Esophagus squamous epithelium (tissue), 5 donors: ENCODE data around the gene TIMM23. TPM values are rescaled to one million over a fixed set of nuclear protein-coding genes. Genes with fewer than 3 reads are reported as not detected.
"Not testable (repeated sequence)": the region's sequence is repeated elsewhere in the genome, so short reads cannot be mapped to it uniquely, and the experiment has no call there.

Source experiments
- DNase-seq: peaks from one replicate; lab custom pipeline; 2025; lab: John Stamatoyannopoulos, UW
- H3K27ac ChIP-seq, 4 donors: fragments of 200-600 bp; sonication (generic); one replicate each; pipeline ENCODE4 v1.5.1; 2016 to 2019; ENCODE audit warnings: mild to moderate bottlenecking in 1 of 4
- H3K27me3 ChIP-seq, 4 donors: fragments of 200-600 bp; sonication (generic); 1 replicate in 3 of 4; 2 replicates in 1 of 4; pipeline versions ENCODE4 v1.5.1 to v1.6.0; 2017 to 2021; ENCODE audit warnings: antibody characterized with exemption in 1 of 4
- H3K36me3 ChIP-seq, 3 donors: fragments of 200-600 bp; sonication (generic); one replicate each; pipeline ENCODE4 v1.5.1; 2016 to 2019
- H3K4me1 ChIP-seq, 3 donors: fragments of 200-600 bp; sonication (generic); one replicate each; pipeline ENCODE4 v1.5.1; 2017 to 2019
- H3K4me3 ChIP-seq, 4 donors: fragments of 200-600 bp; sonication (generic); 1 replicate in 3 of 4; 2 replicates in 1 of 4; pipeline ENCODE4 v1.5.1; 2016 to 2019; ENCODE audit warnings: mild to moderate bottlenecking in 2 of 4, moderate library complexity in 1 of 4
- H3K9me3 ChIP-seq, 3 donors: fragments of 200-600 bp; sonication (generic); one replicate each; pipeline ENCODE4 v1.5.1; 2016 to 2019
- POLR2A ChIP-seq, 4 donors: fragments of 450-650 bp; IDR thresholded peaks; one replicate each; pipeline ENCODE4 v1.6.1; 2017; ENCODE audit warnings: antibody characterized with exemption in 4 of 4, mild to moderate bottlenecking in 4 of 4, moderate library complexity in 3 of 4
- WGBS, 2 donors: methylation state at CpG; one replicate each; pipeline ENCODE4 v1.1.5; 2018; 5-methylcytosine and 5-hydroxymethylcytosine counted together
- intact Hi-C: fragments of 100-400 bp; cut with DNase I; formaldehyde crosslinking; loops from one replicate; pipeline ENCODE4 v1.15.0; 2022
- total RNA-seq, 4 donors: library from RNA; depleted of rRNA; stranded (reverse); fragments of >200 nt; gene quantifications; one replicate each; pipeline ENCODE4 v1.1.0, GENCODE V29; 2016
- donor health status: DM: yes; HTN: yes; CAD: no.

The TIMM23 gene, protein sequence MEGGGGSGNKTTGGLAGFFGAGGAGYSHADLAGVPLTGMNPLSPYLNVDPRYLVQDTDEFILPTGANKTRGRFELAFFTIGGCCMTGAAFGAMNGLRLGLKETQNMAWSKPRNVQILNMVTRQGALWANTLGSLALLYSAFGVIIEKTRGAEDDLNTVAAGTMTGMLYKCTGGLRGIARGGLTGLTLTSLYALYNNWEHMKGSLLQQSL
- total RNA-seq, result 10 to 100 TPM; 43.1 to 80.5 (median 54.6) TPM

DNA sequence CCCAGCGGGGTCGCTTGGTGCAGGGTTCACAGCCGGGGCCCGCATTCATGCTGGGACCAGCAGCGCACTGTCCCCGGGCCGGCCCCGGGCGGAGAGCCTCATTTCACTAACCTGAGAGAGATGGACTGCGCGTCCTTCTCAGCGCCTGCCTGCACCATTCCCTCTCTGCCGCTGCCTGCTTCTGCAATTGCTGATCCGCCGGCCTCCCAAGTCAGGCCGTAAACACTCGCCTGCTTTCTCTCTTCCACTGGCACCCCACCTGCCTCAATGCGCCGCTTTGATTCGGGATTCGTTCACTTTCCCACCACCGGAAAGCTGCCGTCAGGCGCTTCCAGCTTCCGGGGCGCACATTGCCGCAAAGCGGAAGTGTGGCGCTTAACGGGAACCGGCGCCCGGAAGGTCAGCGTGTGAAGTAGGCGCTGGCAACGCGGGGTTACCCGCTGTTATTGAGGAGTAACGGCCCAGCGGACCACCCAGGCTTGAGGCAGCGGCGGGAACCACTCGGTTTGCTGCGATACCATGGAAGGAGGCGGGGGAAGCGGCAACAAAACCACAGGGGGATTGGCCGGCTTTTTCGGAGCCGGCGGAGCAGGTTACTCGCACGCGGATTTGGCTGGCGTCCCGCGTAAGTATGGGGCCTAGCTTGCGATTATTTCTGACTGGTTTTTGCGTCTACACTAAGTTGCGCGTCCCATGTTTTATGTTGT is at the start of gene TIMM23:
TIMM23 (plus strand) TSS at position 384 of the 707 bp plus-strand sequence; CDS start at position 520, 136 bp downstream.
- peak within 1 kb of the TSS; percentile 70 to 84 (median 78) for H3K27ac ChIP-seq
- WGBS, 2 donors, result 1% methylated on average over 15 to 40 of the region's 60 CpGs
- peak within 1 kb of the TSS; percentile 64 to 81 (median 74) for H3K4me3 ChIP-seq
- H3K27me3 ChIP-seq, intact Hi-C loops, H3K9me3 ChIP-seq: not testable (repeated sequence)
- peak; percentile 7 for DNase-seq
- TF ChIP-seq POLR2A (IDR thresholded peaks at IDR 0.05), result peak in 2 of 4 donors; percentile 25 to 49
- H3K36me3 ChIP-seq, result peaks cover 0 to 13% (median 0%) of the 10 kb centered on the region in 3 donors
- peaks cover 0 to 32% (median 15%) of the 10 kb centered on the region in 3 donors for H3K4me1 ChIP-seq

DNA sequence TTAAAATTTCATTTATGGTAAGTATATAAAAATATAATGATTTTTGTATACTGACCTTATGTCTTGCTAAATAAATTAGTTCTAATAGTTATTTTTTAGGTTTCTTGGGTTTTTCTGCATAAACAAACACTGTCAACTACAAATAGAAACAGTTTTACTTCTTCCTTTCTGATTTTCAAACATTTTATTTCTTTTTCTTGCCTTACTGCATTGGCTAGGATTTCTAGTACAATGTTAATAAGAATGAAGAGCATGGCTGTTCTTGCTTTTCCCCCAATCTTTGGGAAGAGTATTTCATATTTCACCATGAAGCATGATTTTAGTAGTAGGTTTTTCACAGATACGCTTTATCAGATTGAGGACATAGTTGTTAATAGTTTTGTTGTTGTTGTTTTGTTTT is 45.5 kb upstream of the TIMM23 start:
- H3K27me3 ChIP-seq, H3K27ac ChIP-seq, DNase-seq, H3K36me3 ChIP-seq, H3K4me1 ChIP-seq, H3K4me3 ChIP-seq, H3K9me3 ChIP-seq, intact Hi-C loops: not testable (repeated sequence)
- WGBS, 2 donors, result 100% methylated on average over 1 of the region's 1 CpG

- peaks cover 0 to 23% (median 0%) of the 10 kb centered on the region in 3 donors for H3K36me3 ChIP-seq
- intact Hi-C loops, H3K27ac ChIP-seq, H3K9me3 ChIP-seq, H3K4me1 ChIP-seq, H3K27me3 ChIP-seq, DNase-seq, H3K4me3 ChIP-seq: not testable (repeated sequence)
- 79 to 84% methylated on average over 4 of the region's 4 CpGs for WGBS, 2 donors
Measured at GRCh38 chr10:45931305-45931704, 41.0 kb upstream of the TIMM23 start.

DNA sequence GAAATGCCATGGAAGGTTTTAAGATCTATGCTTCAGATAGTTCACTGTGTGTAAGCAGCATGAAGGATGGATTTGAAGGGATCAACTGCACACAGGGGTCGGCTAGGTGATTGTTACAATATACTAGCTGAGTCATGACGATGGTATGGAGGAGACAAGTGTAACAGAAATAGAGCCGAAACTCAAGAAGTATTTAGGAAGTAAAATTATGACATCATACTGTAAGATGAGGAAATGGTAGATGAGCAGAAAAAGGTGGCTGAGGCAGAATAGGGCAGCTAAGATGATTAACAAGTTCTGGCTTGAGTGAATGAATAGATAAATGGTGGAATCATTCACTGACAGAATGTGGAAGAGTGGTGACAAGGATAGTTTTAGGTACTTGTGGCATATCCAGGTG is 37.5 kb upstream of the TIMM23 start:
- H3K9me3 ChIP-seq, DNase-seq, H3K27me3 ChIP-seq, H3K4me3 ChIP-seq, intact Hi-C loops, H3K27ac ChIP-seq, H3K4me1 ChIP-seq: not testable (repeated sequence)
- peaks cover 0 to 19% (median 0%) of the 10 kb centered on the region in 3 donors for H3K36me3 ChIP-seq
- 78 to 100% methylated on average over 2 to 3 of the region's 3 CpGs for WGBS, 2 donors

DNA sequence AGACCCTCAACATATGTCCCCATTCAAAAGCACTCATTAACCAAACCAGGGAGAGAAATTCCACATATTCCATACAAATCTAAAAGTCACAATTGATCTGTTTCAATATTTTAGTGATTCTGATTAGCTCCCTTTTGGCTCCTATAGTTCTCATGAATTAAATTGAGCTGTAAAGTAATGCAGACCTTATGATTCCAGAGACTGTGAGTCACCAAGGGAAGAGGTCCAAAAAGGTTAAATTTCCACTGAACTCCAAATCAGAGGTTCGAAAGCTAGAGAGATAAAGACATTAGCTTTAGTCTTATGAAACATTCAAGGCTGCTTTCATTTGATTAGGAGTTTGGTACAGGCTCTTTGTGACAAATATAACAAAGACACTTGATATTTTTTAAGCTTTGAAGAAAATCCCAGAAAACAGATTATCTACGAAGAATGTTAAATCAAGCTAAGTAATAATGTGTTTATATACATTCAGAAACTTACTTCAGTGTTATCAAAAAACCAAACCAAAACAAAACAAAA is 33.1 kb upstream of the TIMM23 start:
- H3K4me3 ChIP-seq, H3K27me3 ChIP-seq, intact Hi-C loops, H3K27ac ChIP-seq, H3K4me1 ChIP-seq, DNase-seq, H3K9me3 ChIP-seq: not testable (repeated sequence)
- WGBS, 2 donors, result 91 to 94% methylated on average over 2 of the region's 2 CpGs
- H3K36me3 ChIP-seq, result peaks cover 0 to 16% (median 0%) of the 10 kb centered on the region in 3 donors

- H3K27me3 ChIP-seq, intact Hi-C loops, H3K4me1 ChIP-seq, H3K4me3 ChIP-seq, DNase-seq, H3K9me3 ChIP-seq, H3K27ac ChIP-seq: not testable (repeated sequence)
- no CpG with 5 or more reads among the region's 1 CpG for WGBS, 2 donors
- peaks cover 0 to 24% (median 0%) of the 10 kb centered on the region in 3 donors for H3K36me3 ChIP-seq
Measured at GRCh38 chr10:45941196-45941595, 31.1 kb upstream of the TIMM23 start.

DNA sequence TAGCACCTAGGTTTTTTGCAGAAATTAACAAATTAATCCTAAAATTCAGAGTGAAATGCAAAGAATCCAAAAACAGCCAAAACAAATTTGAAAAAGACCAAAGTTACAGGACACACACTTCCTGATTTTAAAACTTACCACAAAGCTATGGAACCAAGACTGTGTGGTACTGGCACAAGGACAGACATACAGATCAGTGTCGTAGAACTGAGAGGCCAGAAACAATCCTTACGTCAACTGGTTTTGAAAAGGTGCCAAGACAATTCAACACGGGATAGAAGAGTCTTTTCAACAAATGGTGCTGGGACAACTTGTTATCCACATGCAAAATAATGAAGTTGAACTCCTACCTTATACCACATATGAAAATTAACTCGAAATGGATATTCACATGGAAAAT is 26.8 kb upstream of the TIMM23 start:
- DNase-seq, H3K27me3 ChIP-seq, H3K9me3 ChIP-seq, H3K4me1 ChIP-seq, H3K4me3 ChIP-seq, H3K27ac ChIP-seq, intact Hi-C loops: not testable (repeated sequence)
- WGBS, 2 donors, result 69 to 79% methylated on average over 3 to 4 of the region's 4 CpGs
- H3K36me3 ChIP-seq, result peaks cover 0 to 40% (median 3%) of the 10 kb centered on the region in 3 donors

- H3K27me3 ChIP-seq, intact Hi-C loops, H3K4me3 ChIP-seq, H3K9me3 ChIP-seq, DNase-seq, H3K4me1 ChIP-seq, H3K27ac ChIP-seq: not testable (repeated sequence)
- 94 to 95% methylated on average over 1 of the region's 1 CpG for WGBS, 2 donors
- peaks cover 0 to 55% (median 3%) of the 10 kb centered on the region in 3 donors for H3K36me3 ChIP-seq
Measured at GRCh38 chr10:45947363-45947762, 24.9 kb upstream of the TIMM23 start.

- H3K27ac ChIP-seq, intact Hi-C loops, H3K4me3 ChIP-seq, H3K4me1 ChIP-seq, DNase-seq, H3K27me3 ChIP-seq, H3K9me3 ChIP-seq: not testable (repeated sequence)
- H3K36me3 ChIP-seq, result peaks cover 0 to 57% (median 3%) of the 10 kb centered on the region in 3 donors
Measured at GRCh38 chr10:45948801-45949200, 23.5 kb upstream of the TIMM23 start.

DNA sequence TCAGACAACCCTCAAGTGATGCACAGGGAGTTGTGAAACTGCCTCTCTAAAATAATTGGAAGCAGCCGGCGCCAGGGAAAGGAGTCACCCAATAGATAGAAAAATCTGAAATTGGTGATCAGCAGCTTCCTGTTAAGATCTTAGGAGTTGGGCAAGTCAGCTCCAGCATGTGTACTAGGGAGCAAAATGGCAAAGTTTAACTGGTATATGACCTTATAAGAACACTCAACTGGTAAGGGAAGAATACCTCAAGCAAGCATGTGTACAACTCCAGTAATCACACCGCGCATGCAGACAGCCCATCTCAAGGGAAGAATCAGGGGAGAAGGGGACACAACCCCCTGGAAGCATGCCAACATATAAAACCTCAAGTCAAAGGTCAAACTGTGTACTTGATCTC is 17.9 kb upstream of the TIMM23 start:
- peaks cover 0 to 43% (median 3%) of the 10 kb centered on the region in 3 donors for H3K36me3 ChIP-seq
- intact Hi-C loops, H3K4me3 ChIP-seq, H3K27me3 ChIP-seq, H3K9me3 ChIP-seq, DNase-seq, H3K4me1 ChIP-seq, H3K27ac ChIP-seq: not testable (repeated sequence)
- no CpG with 5 or more reads among the region's 4 CpGs for WGBS, 2 donors

DNA sequence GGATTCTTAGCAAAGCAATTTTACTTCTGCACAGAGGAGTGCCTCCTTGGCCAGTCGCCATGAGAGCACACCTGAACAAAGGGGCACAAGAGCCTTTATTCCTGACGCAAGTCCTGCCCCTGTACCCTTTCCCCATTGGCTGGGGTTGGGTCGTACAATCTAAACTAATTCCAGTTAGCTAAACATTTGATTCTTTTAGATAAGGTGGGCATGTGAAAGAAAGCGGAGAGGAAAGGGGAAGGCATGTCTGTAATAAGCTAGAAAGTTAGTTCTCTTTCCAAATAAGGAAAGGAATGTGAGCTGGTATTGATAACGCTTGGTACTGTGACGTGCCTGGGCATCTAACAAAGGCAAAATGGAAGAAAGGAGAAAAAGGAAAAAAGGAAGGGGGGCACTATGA is 15.7 kb upstream of the TIMM23 start:
- H3K27ac ChIP-seq, H3K27me3 ChIP-seq, H3K9me3 ChIP-seq, H3K4me1 ChIP-seq, intact Hi-C loops, DNase-seq, H3K4me3 ChIP-seq: not testable (repeated sequence)
- WGBS, 2 donors, result 91% methylated on average over 4 of the region's 6 CpGs; no CpG with 5 or more reads in 1 of the 2 donors
- peaks cover 0 to 26% (median 0%) of the 10 kb centered on the region in 3 donors for H3K36me3 ChIP-seq

- intact Hi-C loops, H3K27me3 ChIP-seq, H3K9me3 ChIP-seq, H3K4me1 ChIP-seq, H3K4me3 ChIP-seq, DNase-seq, H3K27ac ChIP-seq: not testable (repeated sequence)
- H3K36me3 ChIP-seq, result peaks cover 0 to 15% (median 0%) of the 10 kb centered on the region in 3 donors
- WGBS, 2 donors, result 93 to 100% methylated on average over 6 of the region's 6 CpGs
Measured at GRCh38 chr10:45957928-45958327, 14.4 kb upstream of the TIMM23 start.
